Stomach (tissue), 4 donors: ENCODE data around the gene TPSAB1.
"Not testable (repeated sequence)": the region's sequence is repeated elsewhere in the genome, so short reads cannot be mapped to it uniquely, and the experiment has no call there.

Experiments used
- POLR2AphosphoS5 ChIP-seq, 3 donors: sonication (generic); formaldehyde crosslinking; IDR thresholded peaks; one replicate each; pipeline ENCODE4 v1.6.1; 2016; ENCODE audit warnings: antibody characterized with exemption in 3 of 3
- TF ChIP-seq, protein P1 (sequence below), 7 experiments: fragments of 450-650 bp in 4 of 7; fragments of 200-600 bp in 3 of 7; sonication (generic) in 3 of 7; IDR thresholded peaks; one replicate each; pipeline ENCODE4 v1.5.1; 2016 to 2019; ENCODE audit warnings: antibody characterized with exemption in 7 of 7, control low read depth in 2 of 7, mild to moderate bottlenecking in 1 of 7

DNA sequence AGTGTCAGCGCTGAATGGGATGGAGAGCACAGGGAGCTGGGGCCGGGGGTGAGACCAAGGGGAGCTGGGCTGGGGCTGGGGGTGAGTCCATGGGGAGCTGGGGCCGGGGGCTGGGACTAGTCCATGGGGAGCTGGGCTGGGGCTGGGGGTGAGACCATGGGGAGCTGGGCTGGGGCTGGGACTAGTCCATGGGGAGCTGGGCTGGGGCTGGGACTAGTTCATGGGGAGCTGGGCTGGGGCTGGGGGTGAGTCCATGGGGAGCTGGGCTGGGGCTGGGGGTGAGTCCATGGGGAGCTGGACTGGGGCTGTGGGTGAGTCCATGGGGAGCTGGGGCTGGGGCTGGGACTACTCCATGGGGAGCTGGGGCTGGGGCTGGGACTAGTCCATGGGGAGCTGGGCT, 14.3 kb downstream of the TPSAB1 start:
- TF ChIP-seq, protein P1, sequence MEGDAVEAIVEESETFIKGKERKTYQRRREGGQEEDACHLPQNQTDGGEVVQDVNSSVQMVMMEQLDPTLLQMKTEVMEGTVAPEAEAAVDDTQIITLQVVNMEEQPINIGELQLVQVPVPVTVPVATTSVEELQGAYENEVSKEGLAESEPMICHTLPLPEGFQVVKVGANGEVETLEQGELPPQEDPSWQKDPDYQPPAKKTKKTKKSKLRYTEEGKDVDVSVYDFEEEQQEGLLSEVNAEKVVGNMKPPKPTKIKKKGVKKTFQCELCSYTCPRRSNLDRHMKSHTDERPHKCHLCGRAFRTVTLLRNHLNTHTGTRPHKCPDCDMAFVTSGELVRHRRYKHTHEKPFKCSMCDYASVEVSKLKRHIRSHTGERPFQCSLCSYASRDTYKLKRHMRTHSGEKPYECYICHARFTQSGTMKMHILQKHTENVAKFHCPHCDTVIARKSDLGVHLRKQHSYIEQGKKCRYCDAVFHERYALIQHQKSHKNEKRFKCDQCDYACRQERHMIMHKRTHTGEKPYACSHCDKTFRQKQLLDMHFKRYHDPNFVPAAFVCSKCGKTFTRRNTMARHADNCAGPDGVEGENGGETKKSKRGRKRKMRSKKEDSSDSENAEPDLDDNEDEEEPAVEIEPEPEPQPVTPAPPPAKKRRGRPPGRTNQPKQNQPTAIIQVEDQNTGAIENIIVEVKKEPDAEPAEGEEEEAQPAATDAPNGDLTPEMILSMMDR (IDR thresholded peaks at IDR 0.05): not testable (repeated sequence)
- TF ChIP-seq POLR2AphosphoS5 (IDR thresholded peaks at IDR 0.05): not testable (repeated sequence)
